ENCODE data around the gene CXorf58. TPM values are rescaled to one million over a fixed set of nuclear protein-coding genes. Genes with fewer than 3 reads are reported as not detected.
"Not testable (repeated sequence)": the region's sequence is repeated elsewhere in the genome, so short reads cannot be mapped to it uniquely, and the experiment has no call there.

CXorf58 gene
- total and polyA plus RNA-seq, 3 donors from 2014 or later, result 2.6 to 6.5 (median 5.7) TPM

DNA sequence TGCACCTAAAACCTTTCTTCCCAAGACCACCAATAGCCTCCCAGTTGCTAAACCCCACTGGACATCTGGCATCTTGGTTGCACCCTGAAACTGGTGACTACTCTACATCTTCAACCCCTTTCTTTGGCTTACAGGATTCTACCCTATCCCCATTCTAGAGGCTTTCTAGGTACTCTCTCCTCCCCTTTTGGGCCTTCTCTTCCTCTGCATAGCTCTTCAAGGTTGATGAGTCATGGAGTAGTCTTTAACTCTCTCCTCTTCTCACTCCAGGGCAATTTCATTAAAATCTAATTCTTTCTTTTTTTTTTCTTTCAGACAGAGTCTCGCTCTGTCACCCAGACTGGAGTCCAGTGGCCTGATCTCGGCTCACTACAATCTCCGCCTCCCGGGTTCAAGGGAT lies 16.9 kb upstream of the CXorf58 start:
- TF ChIP-seq, protein P1, sequence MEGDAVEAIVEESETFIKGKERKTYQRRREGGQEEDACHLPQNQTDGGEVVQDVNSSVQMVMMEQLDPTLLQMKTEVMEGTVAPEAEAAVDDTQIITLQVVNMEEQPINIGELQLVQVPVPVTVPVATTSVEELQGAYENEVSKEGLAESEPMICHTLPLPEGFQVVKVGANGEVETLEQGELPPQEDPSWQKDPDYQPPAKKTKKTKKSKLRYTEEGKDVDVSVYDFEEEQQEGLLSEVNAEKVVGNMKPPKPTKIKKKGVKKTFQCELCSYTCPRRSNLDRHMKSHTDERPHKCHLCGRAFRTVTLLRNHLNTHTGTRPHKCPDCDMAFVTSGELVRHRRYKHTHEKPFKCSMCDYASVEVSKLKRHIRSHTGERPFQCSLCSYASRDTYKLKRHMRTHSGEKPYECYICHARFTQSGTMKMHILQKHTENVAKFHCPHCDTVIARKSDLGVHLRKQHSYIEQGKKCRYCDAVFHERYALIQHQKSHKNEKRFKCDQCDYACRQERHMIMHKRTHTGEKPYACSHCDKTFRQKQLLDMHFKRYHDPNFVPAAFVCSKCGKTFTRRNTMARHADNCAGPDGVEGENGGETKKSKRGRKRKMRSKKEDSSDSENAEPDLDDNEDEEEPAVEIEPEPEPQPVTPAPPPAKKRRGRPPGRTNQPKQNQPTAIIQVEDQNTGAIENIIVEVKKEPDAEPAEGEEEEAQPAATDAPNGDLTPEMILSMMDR (IDR thresholded peaks at IDR 0.05), result no peak
- Histone ChIP-seq H3K27ac (no peak overlapping the region), H3K4me3 (no peak overlapping the region), H3K9me3 (no peaks in the 10 kb centered on the region), H3K36me3 (ENCODE audit: low read depth, missing control alignments) (no peaks in the 10 kb centered on the region), H3K27me3 (no peaks in the 10 kb centered on the region), H3K4me1 (no peaks in the 10 kb centered on the region)
- intact Hi-C loops (cut with DNase I; ENCODE audit: low total_unique reads), result no loop called here
- DNase-seq, result no peak
- 91 to 100% methylated on average over 4 of the region's 4 CpGs for WGBS, 2 donors

DNA sequence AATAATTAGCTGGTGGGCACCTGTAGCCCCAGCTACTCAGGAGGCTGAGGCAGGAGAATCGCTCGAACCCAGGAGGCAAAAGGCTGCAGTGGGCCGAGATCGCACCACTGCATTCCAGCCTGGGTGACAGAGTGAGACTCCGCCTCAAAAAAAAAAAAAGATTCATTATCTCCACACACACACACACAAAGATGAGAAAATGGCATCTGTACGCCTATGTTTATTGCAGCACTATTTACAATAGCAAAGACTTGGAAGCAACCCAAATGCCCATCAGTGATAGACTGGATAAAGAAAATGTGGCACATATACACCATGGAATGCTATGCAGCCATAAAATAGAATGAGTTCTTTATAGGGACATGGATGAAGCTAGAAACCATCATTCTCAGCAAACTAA lies 12.8 kb upstream of the CXorf58 start:
- H3K27me3 ChIP-seq; intact Hi-C loops (cut with DNase I; ENCODE audit: low total_unique reads); H3K36me3 ChIP-seq (ENCODE audit: low read depth, missing control alignments); H3K9me3 ChIP-seq; H3K4me1 ChIP-seq; H3K27ac ChIP-seq; DNase-seq; H3K4me3 ChIP-seq: not testable (repeated sequence)
- 90 to 92% methylated on average over 2 to 6 of the region's 6 CpGs for WGBS, 2 donors

DNA sequence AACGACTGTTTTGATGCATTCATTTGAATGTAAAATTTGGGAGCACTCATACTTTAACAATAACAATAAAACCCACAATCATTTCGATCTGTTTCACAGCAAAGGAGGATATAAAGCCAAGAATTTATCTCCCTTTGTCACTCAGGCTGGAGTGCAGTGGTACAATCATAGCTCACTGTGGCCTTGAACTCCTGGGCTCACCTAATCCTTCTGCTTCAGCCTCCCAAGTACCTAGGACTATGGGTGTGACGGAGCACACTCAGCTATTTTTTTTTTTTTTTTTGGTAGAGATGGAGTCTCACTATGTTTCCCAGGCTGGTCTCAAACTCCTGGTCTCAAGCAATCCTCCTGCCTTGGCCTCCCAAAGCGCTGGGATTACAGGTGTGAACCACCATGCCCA lies 11.3 kb upstream of the CXorf58 start:
- WGBS, 2 donors, result 64 to 81% methylated on average over 4 of the region's 4 CpGs
- H3K27ac ChIP-seq; H3K9me3 ChIP-seq; H3K36me3 ChIP-seq (ENCODE audit: low read depth, missing control alignments); intact Hi-C loops (cut with DNase I; ENCODE audit: low total_unique reads); H3K4me3 ChIP-seq; H3K27me3 ChIP-seq; DNase-seq: not testable (repeated sequence)
- H3K4me1 ChIP-seq, result peaks cover 13% of the 10 kb centered on the region

DNA sequence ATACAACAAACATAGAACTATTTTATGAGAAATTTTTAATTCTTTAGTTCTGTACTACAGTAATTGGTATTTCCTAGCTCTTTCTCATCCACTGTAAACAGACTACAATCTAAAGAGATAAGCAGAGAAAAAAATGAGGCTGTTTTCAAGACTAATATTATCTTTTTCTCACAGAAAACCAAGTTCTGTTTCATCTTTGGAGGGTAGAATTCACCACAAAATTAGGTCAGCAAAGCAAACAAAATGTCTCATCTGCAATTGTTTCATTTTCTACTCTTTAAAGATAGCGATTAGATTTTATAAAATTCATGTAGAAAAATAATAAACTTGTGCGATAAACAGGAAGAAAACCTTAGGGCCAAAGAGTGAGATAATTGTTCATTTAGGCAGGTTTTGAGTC lies 10.8 kb upstream of the CXorf58 start:
- Histone ChIP-seq H3K27ac (peak overlapping the region in 1 of 2 donors; percentile 18), H3K27me3 (no peaks in the 10 kb centered on the region), H3K4me1 (peaks cover 13% of the 10 kb centered on the region), H3K36me3 (ENCODE audit: low read depth, missing control alignments) (no peaks in the 10 kb centered on the region), H3K4me3 (no peak overlapping the region), H3K9me3 (no peaks in the 10 kb centered on the region)
- no peak for DNase-seq
- intact Hi-C loops (cut with DNase I; ENCODE audit: low total_unique reads), result no loop called here
- TF ChIP-seq, protein P1 (IDR thresholded peaks at IDR 0.05), result no peak
- no peak for TF ChIP-seq POLR2A (IDR thresholded peaks at IDR 0.05)
- 32 to 63% methylated on average over 2 of the region's 2 CpGs for WGBS, 2 donors

DNA sequence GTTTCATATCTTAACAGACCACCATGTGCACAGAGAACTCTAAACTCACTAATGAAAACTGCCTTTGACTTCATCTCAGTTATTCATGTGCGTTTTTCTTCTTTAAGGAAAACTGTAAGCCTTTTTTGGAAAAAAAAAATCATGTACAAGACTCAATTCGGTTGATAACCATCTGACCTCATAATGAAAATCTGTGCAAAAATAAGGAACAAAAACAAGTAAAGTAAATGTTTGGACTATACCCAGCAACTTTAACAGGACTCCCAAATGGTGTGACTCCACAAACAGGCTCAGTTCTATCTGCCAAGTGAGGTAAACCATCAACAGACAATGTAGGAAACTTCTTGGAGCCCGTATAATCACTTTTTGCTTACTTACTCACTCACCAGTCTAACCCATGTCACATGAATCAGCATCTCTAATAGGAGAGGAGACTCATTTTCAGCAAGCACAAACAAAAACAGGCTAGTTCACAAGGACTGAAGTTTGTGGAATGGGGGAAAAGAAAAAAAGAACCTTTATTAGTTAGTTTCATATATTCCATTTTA lies 9.3 kb upstream of the CXorf58 start:
- Histone ChIP-seq H3K36me3 (ENCODE audit: low read depth, missing control alignments) (no peaks in the 10 kb centered on the region), H3K4me1 (peaks cover 16% of the 10 kb centered on the region), H3K4me3 (no peak overlapping the region), H3K9me3 (no peaks in the 10 kb centered on the region), H3K27ac (no peak overlapping the region), H3K27me3 (no peaks in the 10 kb centered on the region)
- intact Hi-C loops (cut with DNase I; ENCODE audit: low total_unique reads), result no loop called here
- no peak for TF ChIP-seq POLR2A (IDR thresholded peaks at IDR 0.05)
- TF ChIP-seq, protein P1 (IDR thresholded peaks at IDR 0.05), result no peak
- no peak for DNase-seq
- WGBS, 2 donors, result 65 to 73% methylated on average over 3 of the region's 3 CpGs

DNA sequence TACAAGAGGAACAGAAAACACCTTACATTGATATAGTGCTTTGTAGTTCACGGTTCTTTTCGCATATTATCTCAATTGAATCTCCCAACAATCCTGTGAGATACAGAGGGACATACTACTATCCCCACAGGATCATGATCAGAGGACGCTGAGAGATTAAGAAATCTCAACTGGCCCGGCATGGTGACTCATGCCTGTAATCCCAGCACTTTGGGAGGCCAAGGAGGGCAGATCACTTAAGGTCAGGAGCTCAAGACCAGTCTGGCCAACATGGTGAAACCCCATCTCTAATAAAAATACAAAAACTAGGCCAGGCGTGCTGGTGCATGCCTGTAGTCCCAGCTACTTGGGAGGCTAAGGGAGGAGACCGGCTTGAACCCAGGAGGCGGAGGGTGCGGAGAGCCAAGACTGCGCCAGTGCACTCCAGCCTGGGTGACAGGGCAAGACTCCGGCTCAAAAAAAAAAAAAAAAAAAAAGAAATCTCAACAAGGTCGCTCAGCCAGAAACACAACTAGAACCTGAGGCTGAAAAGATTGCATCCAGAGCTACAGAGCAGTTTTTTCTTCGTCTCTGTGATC lies 7.5 kb upstream of the CXorf58 start:
- intact Hi-C loops (cut with DNase I; ENCODE audit: low total_unique reads), result loop anchor here (10.0 kb wide), 1 partner anchor 116 kb away; the partner anchor contains the start of gene SAT1
- H3K36me3 ChIP-seq (ENCODE audit: low read depth, missing control alignments), result no peaks in the 10 kb centered on the region
- H3K4me3 ChIP-seq, result no peak overlapping the region
- WGBS, 2 donors, result 56 to 74% methylated on average over 11 to 12 of the region's 12 CpGs
- no peaks in the 10 kb centered on the region for H3K9me3 ChIP-seq
- no peaks in the 10 kb centered on the region for H3K27me3 ChIP-seq
- peaks cover 16% of the 10 kb centered on the region for H3K4me1 ChIP-seq
- no peak overlapping the region for H3K27ac ChIP-seq
- DNase-seq, result no peak
- TF ChIP-seq POLR2A (IDR thresholded peaks at IDR 0.05), result no peak
- TF ChIP-seq, protein P1 (IDR thresholded peaks at IDR 0.05), result no peak

Measured in testis (tissue), 3 donors.